OCI-LY7 (cell line): ENCODE results near the gene TIPIN. TPM values are rescaled to one million over a fixed set of nuclear protein-coding genes. Genes with fewer than 3 reads are reported as not detected.
A peak's percentile ranks its signal among the peaks of the same experiment; 100 is the strongest.

Source experiments
- BruUV-seq: library from RNA; stranded (reverse); fragments of 400-500 nt; replicated peaks from 2 replicates; lab custom pipeline; 2021; lab: Mats Ljungman, UMichigan
- CTCF ChIA-PET: fragments of 300-600 bp; sonication (Branson Sonifier 250); formaldehyde crosslinking; loops from one replicate; lab custom pipeline; 2022; ENCODE audit warnings: antibody characterized with exemption; ENCODE audit not compliant: unreplicated experiment; lab: Charles Lee
- POLR2A ChIA-PET: fragments of 300-600 bp; sonication (Branson Sonifier 250); formaldehyde crosslinking; loops from one replicate; lab custom pipeline; 2022; ENCODE audit warnings: antibody characterized with exemption; lab: Charles Lee
- DNase-seq: peaks from one replicate; pipeline ENCODE4 v3.0.0-alpha.2; 2015; ENCODE audit warnings: low spot score
- H2AFZ ChIP-seq: fragments of 200-600 bp; sonication (generic), shearing (Covaris generic); 2 replicates; pipeline ENCODE4 v1.6.1; 2014; ENCODE audit warnings: mild to moderate bottlenecking, antibody characterized with exemption, low read length, moderate library complexity
- H3K27ac ChIP-seq: fragments of 200-600 bp; sonication (generic); 2 replicates; pipeline ENCODE4 v1.5.1; 2014; ENCODE audit warnings: mixed run types, low read depth, mild to moderate bottlenecking, moderate library complexity, low read length, inconsistent platforms; ENCODE audit not compliant: poor library complexity, severe bottlenecking
- H3K36me3 ChIP-seq: fragments of 200-600 bp; sonication (generic); 2 replicates; pipeline ENCODE4 v1.6.1; 2014; ENCODE audit warnings: mild to moderate bottlenecking, antibody characterized with exemption, low read length, moderate library complexity, mixed read lengths; ENCODE audit not compliant: insufficient read depth
- H3K4me1 ChIP-seq: fragments of 200-600 bp; sonication (generic); 2 replicates; pipeline ENCODE4 v1.5.1; 2014; ENCODE audit warnings: mild to moderate bottlenecking, low read length; ENCODE audit not compliant: insufficient read depth, poor library complexity, severe bottlenecking
- H3K4me2 ChIP-seq: fragments of 200-600 bp; sonication (generic); 2 replicates; pipeline ENCODE4 v1.6.1; 2014; ENCODE audit warnings: mild to moderate bottlenecking, low read length
- H3K4me3 ChIP-seq: fragments of 200-600 bp; sonication (generic); 2 replicates; pipeline ENCODE4 v1.5.1; 2014; ENCODE audit warnings: mild to moderate bottlenecking, low read depth, low read length; ENCODE audit not compliant: poor library complexity, severe bottlenecking
- H3K79me2 ChIP-seq: fragments of 200-600 bp; sonication (generic); 2 replicates; pipeline ENCODE4 v1.6.1; 2016; ENCODE audit warnings: low read depth, mild to moderate bottlenecking, low read length, moderate library complexity, mixed read lengths; ENCODE audit not compliant: insufficient read depth
- H3K9me2 ChIP-seq: fragments of 200-600 bp; sonication (generic); 2 replicates; pipeline ENCODE4 v1.6.1; 2016; ENCODE audit warnings: mild to moderate bottlenecking, low read length, mixed read lengths; ENCODE audit not compliant: insufficient read depth
- H3K9me3 ChIP-seq: fragments of 200-600 bp; sonication (generic); 2 replicates; pipeline ENCODE4 v1.6.1; 2014; ENCODE audit warnings: mild to moderate bottlenecking, mixed run types, low read length, mixed read lengths
- H4K20me1 ChIP-seq: fragments of 200-600 bp; sonication (generic); 2 replicates; pipeline ENCODE4 v1.6.1; 2014; ENCODE audit warnings: mild to moderate bottlenecking, antibody characterized with exemption, low read length, moderate library complexity, mixed read lengths; ENCODE audit not compliant: insufficient read depth
- EZH2phosphoT487 ChIP-seq: fragments of 200-600 bp; sonication (generic); IDR thresholded peaks from 2 replicates; pipeline ENCODE4 v1.6.1; 2018; ENCODE audit warnings: low read depth, borderline replicate concordance, mild to moderate bottlenecking, mixed run types, antibody characterized with exemption, low read length, moderate library complexity, mixed read lengths
- intact Hi-C: fragments of 100-400 bp; cut with micrococcal nuclease; formaldehyde crosslinking; loops from one replicate; pipeline ENCODE4 v1.10.0; 2022; ENCODE audit not compliant: unreplicated experiment
- total RNA-seq, 2 experiments: library from RNA; depleted of rRNA in 1 of 2; stranded (reverse); fragments of >200 nt in 1 of 2; shearing (Covaris generic) in 1 of 2; gene quantifications; 2 replicates each; pipeline ENCODE4 v1.2.3, GENCODE V29; 2014 to 2022
- TF ChIP-seq, protein P1 (sequence below): fragments of 200-600 bp; sonication (generic); conservative IDR thresholded peaks from 2 replicates; pipeline ENCODE4 v1.5.1; 2014; ENCODE audit warnings: mild to moderate bottlenecking, antibody characterized with exemption, low read length, moderate library complexity, mixed read lengths

Gene TIPIN
- total RNA-seq, 2 experiments from 2014 or later, result 26.0 to 38.1 TPM

DNA sequence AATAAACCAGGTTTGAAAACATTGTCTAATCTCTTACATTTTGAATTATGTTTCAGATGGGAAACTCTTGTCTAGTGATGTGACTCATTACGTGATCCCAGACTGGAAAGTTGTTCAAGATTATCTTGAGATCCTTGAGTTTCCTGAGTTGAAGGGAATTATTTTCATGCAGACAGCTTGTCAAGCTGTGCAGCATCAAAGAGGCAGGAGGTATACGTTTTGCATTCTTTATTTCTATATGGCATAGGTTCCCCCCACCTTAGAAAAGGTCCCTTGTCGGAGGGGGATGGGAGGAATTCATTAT, 61.6 kb downstream of the TIPIN start:
- H3K4me3 ChIP-seq, result peak overlapping the region; percentile 69
- ChIA-PET POLR2A (interaction anchor here (0.6 to 1.4 kb wide), 2 partner anchors 129 to 368 kb away, joined by 3 read pairs; no protein-coding TSS in a partner anchor), CTCF (no interaction called here)
- peaks cover 43% of the 10 kb centered on the region for H3K79me2 ChIP-seq
- H3K27ac ChIP-seq, result peak overlapping the region; percentile 88
- intact Hi-C loops, result loop anchor here (1.0 to 5.0 kb wide), 5 partner anchors 93 to 683 kb away; partner anchors contain the start of genes INTS14 and SMAD6
- no peaks in the 10 kb centered on the region for H4K20me1 ChIP-seq
- peak overlapping the region; percentile 42; the same call in 1 of the 2 replicates for H2AFZ ChIP-seq
- H3K9me3 ChIP-seq, result no peaks in the 10 kb centered on the region
- H3K9me2 ChIP-seq, result no peaks in the 10 kb centered on the region
- H3K36me3 ChIP-seq, result peaks cover 35% of the 10 kb centered on the region
- no TSS peak for BruUV-seq
- DNase-seq, result peak; percentile 40
- TF ChIP-seq, protein P1, sequence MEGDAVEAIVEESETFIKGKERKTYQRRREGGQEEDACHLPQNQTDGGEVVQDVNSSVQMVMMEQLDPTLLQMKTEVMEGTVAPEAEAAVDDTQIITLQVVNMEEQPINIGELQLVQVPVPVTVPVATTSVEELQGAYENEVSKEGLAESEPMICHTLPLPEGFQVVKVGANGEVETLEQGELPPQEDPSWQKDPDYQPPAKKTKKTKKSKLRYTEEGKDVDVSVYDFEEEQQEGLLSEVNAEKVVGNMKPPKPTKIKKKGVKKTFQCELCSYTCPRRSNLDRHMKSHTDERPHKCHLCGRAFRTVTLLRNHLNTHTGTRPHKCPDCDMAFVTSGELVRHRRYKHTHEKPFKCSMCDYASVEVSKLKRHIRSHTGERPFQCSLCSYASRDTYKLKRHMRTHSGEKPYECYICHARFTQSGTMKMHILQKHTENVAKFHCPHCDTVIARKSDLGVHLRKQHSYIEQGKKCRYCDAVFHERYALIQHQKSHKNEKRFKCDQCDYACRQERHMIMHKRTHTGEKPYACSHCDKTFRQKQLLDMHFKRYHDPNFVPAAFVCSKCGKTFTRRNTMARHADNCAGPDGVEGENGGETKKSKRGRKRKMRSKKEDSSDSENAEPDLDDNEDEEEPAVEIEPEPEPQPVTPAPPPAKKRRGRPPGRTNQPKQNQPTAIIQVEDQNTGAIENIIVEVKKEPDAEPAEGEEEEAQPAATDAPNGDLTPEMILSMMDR, result no peak
- TF ChIP-seq EZH2phosphoT487, result no peak
- H3K4me2 ChIP-seq, result peak overlapping the region; percentile 70
- H3K4me1 ChIP-seq, result peaks cover 44% of the 10 kb centered on the region

DNA sequence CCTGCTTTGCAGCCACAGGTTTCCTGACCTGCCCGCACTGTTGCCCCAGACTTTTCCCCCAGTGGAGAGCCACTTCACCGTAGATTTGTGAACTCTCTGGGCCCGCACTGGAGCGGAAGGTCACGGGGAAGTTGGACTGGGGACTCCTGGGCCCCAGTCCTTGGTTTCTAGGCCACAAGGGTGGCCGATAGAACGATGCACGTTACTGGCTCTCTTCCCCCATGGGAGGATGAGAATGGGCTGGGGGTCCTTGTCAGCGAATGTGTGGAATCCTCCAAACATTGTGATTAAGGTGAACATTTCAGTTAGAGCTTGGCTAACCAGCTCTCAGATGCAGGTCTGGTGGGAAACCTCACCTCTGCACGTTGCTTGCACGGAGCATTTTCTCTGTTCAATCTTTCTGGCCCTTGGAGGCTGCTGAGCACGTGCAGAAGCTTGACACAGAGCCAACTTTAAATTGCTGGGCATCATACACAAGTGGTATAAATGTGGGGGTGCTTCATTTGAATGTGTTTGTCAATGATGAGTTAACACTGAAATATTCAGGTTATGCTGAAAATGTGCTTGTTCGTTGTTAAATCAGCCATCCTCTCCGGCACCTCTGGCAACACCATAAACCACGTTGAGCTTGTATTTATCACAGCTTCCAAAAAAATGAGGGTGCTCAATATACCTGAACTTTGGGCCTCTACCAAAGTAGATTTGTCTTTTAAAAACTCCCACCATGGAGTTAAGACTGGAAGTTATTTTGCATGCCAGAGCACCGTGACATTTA, 62.1 kb downstream of the TIPIN start:
- H3K9me2 ChIP-seq, result no peaks in the 10 kb centered on the region
- CTCF ChIA-PET, result no interaction called here
- peaks cover 35% of the 10 kb centered on the region for H3K36me3 ChIP-seq
- peaks cover 44% of the 10 kb centered on the region for H3K4me1 ChIP-seq
- peak overlapping the region; percentile 70 for H3K4me2 ChIP-seq
- BruUV-seq, result no TSS peak
- intact Hi-C loops, result loop anchor here (1.0 to 5.0 kb wide), 5 partner anchors 94 to 682 kb away; partner anchors contain the start of genes INTS14 and SMAD6
- peak overlapping the region; percentile 42; the same call in 1 of the 2 replicates for H2AFZ ChIP-seq
- H3K79me2 ChIP-seq, result peaks cover 43% of the 10 kb centered on the region
- peak overlapping the region; percentile 88 for H3K27ac ChIP-seq
- POLR2A ChIA-PET, result interaction anchor here (0.6 to 1.4 kb wide), 6 partner anchors 56 to 657 kb away, joined by 3 read pairs; partner anchors contain the start of genes RPL4 and ZWILCH
- H3K4me3 ChIP-seq, result peak overlapping the region; percentile 69
- H4K20me1 ChIP-seq, result no peaks in the 10 kb centered on the region
- no peak for TF ChIP-seq EZH2phosphoT487
- TF ChIP-seq, protein P1, result no peak
- H3K9me3 ChIP-seq, result no peaks in the 10 kb centered on the region
- peak; percentile 70 for DNase-seq
